Psoas muscle (tissue), 8 donors: Measurements from ENCODE around the gene SSH3. TPM values are rescaled to one million over a fixed set of nuclear protein-coding genes. Genes with fewer than 3 reads are reported as not detected.
"Not testable (repeated sequence)": the region's sequence is repeated elsewhere in the genome, so short reads cannot be mapped to it uniquely, and the experiment has no call there.

Source experiments
- ATAC-seq, 4 donors: fragments of 200-7000 bp; cut with Tn5 transposase; one replicate each; pipeline ENCODE4 v1.9.1; 2020; ENCODE audit warnings: moderate library complexity in 3 of 4, mild to moderate bottlenecking in 2 of 4
- DNase-seq, 2 donors: peaks; one replicate each; pipeline ENCODE4 v3.0.0-alpha.2; 2020
- H3K27ac ChIP-seq: fragments of 200-600 bp; one replicate; pipeline ENCODE4 v1.8.0; 2022
- H3K27me3 ChIP-seq, 3 donors: fragments of 200-600 bp in 1 of 3; one replicate each; pipeline versions ENCODE4 v1.6.1 to v1.8.0; 2013 to 2022; ENCODE audit warnings: low read length in 2 of 3, mild to moderate bottlenecking in 2 of 3, moderate library complexity in 1 of 3; ENCODE audit not compliant: insufficient read depth in 3 of 3
- H3K36me3 ChIP-seq, 2 donors: fragments of 200-600 bp in 1 of 2; one replicate each; pipeline versions ENCODE4 v1.6.1 to v1.8.0; 2013 to 2022; ENCODE audit warnings: low read depth in 1 of 2, mild to moderate bottlenecking in 1 of 2, moderate library complexity in 1 of 2; ENCODE audit not compliant: insufficient read depth in 1 of 2
- H3K4me1 ChIP-seq: fragments of 200-600 bp; one replicate; pipeline ENCODE4 v1.8.0; 2022
- H3K4me3 ChIP-seq: fragments of 200-600 bp; one replicate; pipeline ENCODE4 v1.8.0; 2022; ENCODE audit warnings: mild to moderate bottlenecking
- H3K9me3 ChIP-seq: fragments of 200-600 bp; one replicate; pipeline ENCODE4 v1.8.0; 2022
- WGBS, 3 donors: extraction: QIAGEN DNeasy Blood & Tissue Kit; methylation state at CpG; one replicate each; pipeline versions ENCODE4 v1.1.6 to v1.1.7; 2013; 5-methylcytosine and 5-hydroxymethylcytosine counted together
- intact Hi-C, 2 donors: fragments of 100-400 bp; cut with DNase I; formaldehyde crosslinking; loops; one replicate each; pipeline versions ENCODE4 v1.11.0 to v1.14.2; 2022
- polyA plus RNA-seq, 3 donors: library from polyadenylated mRNA; stranded (reverse); fragments of 200-250 nt; gene quantifications; one replicate each; pipeline ENCODE4 v1.2.3, GENCODE V29; 2013
- total RNA-seq, 4 donors: library from RNA; stranded (reverse); fragmentation: NEBNext Ultra II Directional in 2 of 4; extraction: Animal tissue kit (Norgen Biotek cat#: 25700) in 2 of 4; gene quantifications; one replicate each; pipeline versions ENCODE4 v1.2.1 to v1.2.4, GENCODE V29; 2021 to 2023
- TF ChIP-seq, protein P1 (sequence below): fragments of 200-600 bp; IDR thresholded peaks from one replicate; pipeline ENCODE4 v1.8.0; 2022; ENCODE audit warnings: antibody characterized with exemption
- donor health status: healthy with polysubstance abuse.
- donor health status: DM: no; HTN: no; CAD: no; lungs with moderate emphysema.
- donor health status: Bipolar disorder and iron deficiency.
- donor health status: healthy.
- donor health status: DM: yes; HTN: yes; CAD: no.
- donor health status: DM: no; HTN: no; CAD: no.
- donor health status: DM: no; HTN: no; CAD: no.
- donor health status: DM: yes; HTN: yes; CAD: no.

SSH3 gene
- total and polyA plus RNA-seq, 7 donors, result 3.0 to 10.1 (median 5.0) TPM

DNA sequence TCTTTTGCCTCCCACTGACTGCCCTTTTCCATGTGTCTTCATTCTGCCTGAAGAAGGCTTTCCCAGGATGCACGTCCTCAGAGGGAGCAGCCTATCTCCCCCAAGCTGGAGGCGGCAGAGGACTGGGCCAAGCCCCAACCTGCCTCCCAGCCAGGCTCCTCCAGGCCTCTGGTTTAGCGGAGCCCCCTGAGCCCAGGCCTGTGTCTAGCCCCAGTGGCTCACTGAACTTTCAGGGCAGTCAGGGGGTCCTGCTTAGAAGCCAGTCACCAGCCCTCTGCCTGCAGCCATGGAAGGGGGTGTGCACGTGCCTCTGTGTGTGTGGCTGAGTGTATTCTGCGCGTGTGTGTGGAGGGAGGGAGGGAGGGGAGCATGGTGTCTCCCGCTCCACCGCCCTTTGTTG is 47.5 kb upstream of the SSH3 start:
- TF ChIP-seq, protein P1, sequence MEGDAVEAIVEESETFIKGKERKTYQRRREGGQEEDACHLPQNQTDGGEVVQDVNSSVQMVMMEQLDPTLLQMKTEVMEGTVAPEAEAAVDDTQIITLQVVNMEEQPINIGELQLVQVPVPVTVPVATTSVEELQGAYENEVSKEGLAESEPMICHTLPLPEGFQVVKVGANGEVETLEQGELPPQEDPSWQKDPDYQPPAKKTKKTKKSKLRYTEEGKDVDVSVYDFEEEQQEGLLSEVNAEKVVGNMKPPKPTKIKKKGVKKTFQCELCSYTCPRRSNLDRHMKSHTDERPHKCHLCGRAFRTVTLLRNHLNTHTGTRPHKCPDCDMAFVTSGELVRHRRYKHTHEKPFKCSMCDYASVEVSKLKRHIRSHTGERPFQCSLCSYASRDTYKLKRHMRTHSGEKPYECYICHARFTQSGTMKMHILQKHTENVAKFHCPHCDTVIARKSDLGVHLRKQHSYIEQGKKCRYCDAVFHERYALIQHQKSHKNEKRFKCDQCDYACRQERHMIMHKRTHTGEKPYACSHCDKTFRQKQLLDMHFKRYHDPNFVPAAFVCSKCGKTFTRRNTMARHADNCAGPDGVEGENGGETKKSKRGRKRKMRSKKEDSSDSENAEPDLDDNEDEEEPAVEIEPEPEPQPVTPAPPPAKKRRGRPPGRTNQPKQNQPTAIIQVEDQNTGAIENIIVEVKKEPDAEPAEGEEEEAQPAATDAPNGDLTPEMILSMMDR, result no peak
- Histone ChIP-seq H3K27me3 (no peaks in the 10 kb centered on the region), H3K36me3 (peaks cover 24 to 72% of the 10 kb centered on the region in 2 donors), H3K4me3 (no peak overlapping the region), H3K4me1 (no peaks in the 10 kb centered on the region), H3K9me3 (no peaks in the 10 kb centered on the region), H3K27ac (no peak overlapping the region)
- ATAC-seq (peak in 1 of 4 donors; percentile 8), DNase-seq (no peak)
- intact Hi-C loops, result no loop called here
- 83 to 85% (median 85%) methylated on average over 5 to 8 of the region's 8 CpGs for WGBS, 3 donors

DNA sequence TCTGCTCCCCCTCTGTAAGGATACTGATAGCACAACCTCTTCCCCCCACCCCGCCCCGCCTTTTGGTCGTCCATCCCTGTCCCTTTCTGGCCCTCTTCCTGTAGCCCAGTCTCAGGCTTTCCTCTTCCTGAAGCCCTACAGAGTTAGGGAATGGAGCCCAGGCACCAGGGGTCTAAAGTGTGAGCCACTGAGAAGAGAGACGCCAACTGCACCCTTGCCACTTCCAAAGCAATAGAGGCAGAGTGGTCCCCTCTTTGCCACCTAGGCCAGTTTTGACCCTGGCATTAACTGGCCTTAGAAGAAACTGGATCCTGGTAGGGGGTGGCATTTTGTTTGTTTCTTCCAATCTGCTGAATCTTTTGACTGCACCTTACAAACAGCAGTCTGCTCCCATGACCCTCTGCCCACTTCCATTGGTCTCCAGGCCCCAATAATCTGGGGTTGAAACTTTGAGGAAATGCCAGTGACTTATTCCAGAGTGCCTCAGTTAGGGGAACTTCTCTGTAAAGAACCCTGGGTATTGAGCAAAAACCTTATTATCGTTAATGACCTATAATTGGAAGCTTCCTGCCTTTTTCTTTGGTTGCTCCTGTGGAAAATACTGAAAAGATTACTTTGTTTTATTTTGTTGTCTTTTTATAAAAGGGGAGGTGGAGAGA is 46.7 kb upstream of the SSH3 start:
- H3K36me3 ChIP-seq, result peaks cover 19 to 65% of the 10 kb centered on the region in 2 donors
- H3K27ac ChIP-seq, result no peak overlapping the region
- H3K9me3 ChIP-seq, result no peaks in the 10 kb centered on the region
- no peak overlapping the region for H3K4me3 ChIP-seq
- H3K4me1 ChIP-seq, result peaks cover 3% of the 10 kb centered on the region
- ATAC-seq (no peak), DNase-seq (no peak)
- intact Hi-C loops, result no loop called here
- WGBS, 3 donors, result 73 to 83% (median 74%) methylated on average over 5 of the region's 5 CpGs
- H3K27me3 ChIP-seq, result no peaks in the 10 kb centered on the region
- TF ChIP-seq, protein P1, result no peak

DNA sequence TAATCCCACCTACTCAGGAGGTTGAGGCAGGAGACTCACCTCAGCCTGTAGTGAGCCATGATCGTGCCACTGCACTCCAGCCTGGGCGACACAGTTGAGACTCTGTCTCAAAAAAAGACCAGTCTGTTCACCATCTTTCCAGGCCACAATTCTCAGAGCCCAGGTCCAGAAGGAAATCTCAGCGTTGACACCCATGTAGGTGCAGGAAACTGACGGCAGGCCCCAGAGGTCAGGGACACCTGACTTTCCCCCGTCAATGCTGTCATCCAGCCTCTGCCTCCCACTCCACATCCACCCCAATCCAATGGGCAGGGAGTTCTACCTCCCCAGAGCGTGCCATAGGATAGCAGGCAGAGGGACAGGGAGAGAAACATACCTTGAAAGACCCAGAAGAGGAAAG is 42.9 kb upstream of the SSH3 start:
- WGBS, 3 donors, result 79 to 83% (median 80%) methylated on average over 6 of the region's 6 CpGs
- TF ChIP-seq, protein P1, result no peak
- intact Hi-C loops, result loop anchor here (5.0 to 10.0 kb wide), 2 partner anchors 122 to 124 kb away; no protein-coding TSS in a partner anchor
- DNase-seq (no peak), ATAC-seq (no peak)
- Histone ChIP-seq H3K27me3 (no peaks in the 10 kb centered on the region), H3K27ac (no peak overlapping the region), H3K36me3 (peaks cover 9 to 27% of the 10 kb centered on the region in 2 donors), H3K4me3 (no peak overlapping the region), H3K4me1 (peaks cover 11% of the 10 kb centered on the region), H3K9me3 (no peaks in the 10 kb centered on the region)

DNA sequence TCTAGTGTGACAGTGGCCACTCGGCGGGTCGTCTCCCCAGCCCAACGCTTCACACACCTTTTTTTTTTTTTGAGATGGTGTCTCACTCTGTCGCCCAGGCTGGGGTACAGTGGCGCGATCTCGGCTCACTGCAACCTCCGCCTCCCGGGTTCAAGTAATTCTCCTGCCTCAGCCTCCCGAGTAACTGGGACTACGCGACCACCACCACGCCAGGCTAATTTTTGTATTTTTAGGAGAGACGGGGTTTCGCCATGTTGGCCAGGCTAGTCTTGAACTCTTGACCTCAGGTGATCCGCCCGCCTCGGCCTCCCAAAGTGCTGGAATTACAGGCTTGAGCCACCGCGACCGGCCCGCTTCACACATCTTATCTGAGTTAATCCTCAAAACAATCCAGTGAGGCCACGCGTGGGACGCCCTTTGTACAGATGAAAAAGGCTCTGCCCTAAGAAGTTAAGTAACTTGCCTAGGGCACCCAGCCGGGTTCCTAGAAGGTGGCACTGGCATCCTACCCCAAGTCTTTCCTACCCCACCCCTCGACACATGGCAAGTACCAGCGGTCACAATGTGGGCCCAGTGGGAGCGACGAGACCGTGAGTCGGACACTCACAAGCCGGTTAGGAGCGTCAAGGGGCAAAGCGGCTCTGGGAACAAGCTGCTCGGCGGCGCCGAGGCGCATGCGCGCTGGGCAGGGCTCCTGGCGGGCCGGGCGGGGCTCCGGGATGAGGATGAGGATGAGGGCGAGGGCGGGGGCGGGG is 42.3 kb upstream of the SSH3 start:
- Histone ChIP-seq H3K4me1 (peaks cover 16% of the 10 kb centered on the region), H3K4me3 (peak overlapping the region; percentile 55), H3K36me3 (peaks cover 5 to 20% of the 10 kb centered on the region in 2 donors)
- intact Hi-C loops, result loop anchor here (5.0 to 10.0 kb wide), 2 partner anchors 121 to 124 kb away; no protein-coding TSS in a partner anchor
- DNase-seq, result peak; percentile 74 to 79
- not testable (repeated sequence) for H3K27me3 ChIP-seq, H3K9me3 ChIP-seq, H3K27ac ChIP-seq
- 23 to 31% (median 24%) methylated on average over 50 of the region's 50 CpGs for WGBS, 3 donors
- peak in 2 of 4 donors; percentile 12 to 52 for ATAC-seq

DNA sequence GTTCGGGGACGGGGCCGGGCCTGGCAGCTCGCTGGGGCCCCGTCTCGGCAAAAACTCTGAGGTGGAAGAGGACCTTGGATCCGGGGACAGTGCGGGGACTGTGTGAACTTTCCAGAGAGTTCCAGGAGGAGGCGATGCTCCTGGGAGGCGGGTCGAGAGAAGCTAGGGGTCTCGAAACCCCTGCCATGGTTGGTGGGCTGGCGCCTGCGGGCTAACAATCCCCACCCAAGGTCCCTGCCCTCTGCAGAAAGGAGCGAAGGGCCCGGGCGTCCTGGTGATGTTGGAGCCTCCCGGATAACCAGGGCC is 41.7 kb upstream of the SSH3 start:
- H3K27ac ChIP-seq, result no peak overlapping the region
- peaks cover 2 to 15% of the 10 kb centered on the region in 2 donors for H3K36me3 ChIP-seq
- peaks cover 16% of the 10 kb centered on the region for H3K4me1 ChIP-seq
- no peaks in the 10 kb centered on the region for H3K9me3 ChIP-seq
- ATAC-seq (no peak), DNase-seq (peak in 1 of 2 donors; percentile 55)
- TF ChIP-seq, protein P1, result no peak
- peak overlapping the region; percentile 55 for H3K4me3 ChIP-seq
- intact Hi-C loops, result loop anchor here (5.0 to 10.0 kb wide), 2 partner anchors 121 to 123 kb away; no protein-coding TSS in a partner anchor
- 10 to 12% (median 12%) methylated on average over 18 of the region's 18 CpGs for WGBS, 3 donors
- H3K27me3 ChIP-seq, result no peaks in the 10 kb centered on the region
